PFSK-1 (cell line): ENCODE measurements around the gene TMC7.

Experiments
- POLR2AphosphoS5 ChIP-seq: IDR thresholded peaks from 2 replicates; pipeline ENCODE4 v1.6.1; 2012; ENCODE audit warnings: low read depth, mild to moderate bottlenecking, control low read depth, low read length, moderate library complexity
- TAF1 ChIP-seq: IDR thresholded peaks from 2 replicates; pipeline ENCODE4 v1.6.1; 2012; ENCODE audit warnings: low read length, control low read depth, borderline replicate concordance; ENCODE audit not compliant: insufficient read depth

- TF ChIP-seq POLR2AphosphoS5 (no peak), TAF1 (no peak)
These were observed 43.7 kb downstream of the TMC7 start for GRCh38 chr16:19027416-19027815.
